ENCODE results near the gene UNC5C. TPM values are rescaled to one million over a fixed set of nuclear protein-coding genes. Genes with fewer than 3 reads are reported as not detected.

The UNC5C gene
- total and polyA plus RNA-seq, 8 donors: 0.15 to 0.84 (median 0.34) TPM

GRCh38 chr4:95193391-95194224 is 355.2 kb downstream of the UNC5C start:
- no peak for TF ChIP-seq CTCF (IDR thresholded peaks at IDR 0.05)
- H3K4me3 ChIP-seq: no peak overlapping the region
- H3K4me1 ChIP-seq: no peaks in the 10 kb centered on the region
- no peaks in the 10 kb centered on the region for H3K9me3 ChIP-seq
- no peaks in the 10 kb centered on the region for H3K36me3 ChIP-seq
- ATAC-seq (no peak), DNase-seq (no peak), FAIRE-seq (no peak)
- intact Hi-C loops (cut with DNase I): no loop called here
- H3K27ac ChIP-seq: no peak overlapping the region
- peaks cover 0 to 2% (median 0%) of the 10 kb centered on the region in 4 donors for H3K27me3 ChIP-seq
- WGBS, 2 donors: 65 to 73% methylated on average over 22 of the region's 22 CpGs

DNA sequence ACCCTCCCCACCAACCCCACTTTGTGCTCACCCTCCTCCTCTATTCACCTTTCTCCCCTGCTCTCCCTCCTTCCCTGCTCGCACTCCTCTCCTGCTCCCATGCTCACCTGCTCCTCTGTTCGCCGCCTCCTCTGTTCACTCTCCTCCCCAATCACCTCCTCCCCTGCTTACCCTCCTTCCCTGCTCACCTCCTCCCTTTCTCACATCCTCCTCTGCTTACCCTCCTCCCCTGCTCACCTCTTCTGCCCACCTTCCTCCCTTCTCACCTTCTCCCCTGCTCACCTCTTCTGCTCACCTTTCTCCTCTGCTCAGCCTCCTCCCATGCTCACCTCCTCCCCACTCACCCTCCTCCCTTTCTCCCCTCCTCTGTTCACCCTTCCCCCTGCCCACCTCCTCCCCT is 357.2 kb downstream of the UNC5C start:
- no peak for TF ChIP-seq CTCF (IDR thresholded peaks at IDR 0.05)
- Histone ChIP-seq H3K9me3 (no peaks in the 10 kb centered on the region), H3K27me3 (peaks cover 0 to 2% (median 0%) of the 10 kb centered on the region in 4 donors), H3K36me3 (no peaks in the 10 kb centered on the region), H3K4me1 (no peaks in the 10 kb centered on the region), H3K4me3 (no peak overlapping the region), H3K27ac (no peak overlapping the region)
- FAIRE-seq (no peak), ATAC-seq (no peak), DNase-seq (no peak)
- intact Hi-C loops (cut with DNase I): no loop called here
- WGBS, 2 donors: 91 to 95% methylated on average over 3 of the region's 3 CpGs

GRCh38 chr4:95190751-95191436 is 357.9 kb downstream of the UNC5C start:
- no peak overlapping the region for H3K27ac ChIP-seq
- H3K4me3 ChIP-seq: no peak overlapping the region
- no peak for DNase-seq
- FAIRE-seq: no peak
- H3K4me1 ChIP-seq: no peaks in the 10 kb centered on the region
- no peaks in the 10 kb centered on the region for H3K9me3 ChIP-seq
- no peak for TF ChIP-seq CTCF (IDR thresholded peaks at IDR 0.05)
- WGBS, 2 donors: 52 to 57% methylated on average over 9 of the region's 9 CpGs
- H3K36me3 ChIP-seq: no peaks in the 10 kb centered on the region
- ATAC-seq: no peak
- no peaks in the 10 kb centered on the region for H3K27me3 ChIP-seq
- intact Hi-C loops (cut with DNase I): no loop called here

DNA sequence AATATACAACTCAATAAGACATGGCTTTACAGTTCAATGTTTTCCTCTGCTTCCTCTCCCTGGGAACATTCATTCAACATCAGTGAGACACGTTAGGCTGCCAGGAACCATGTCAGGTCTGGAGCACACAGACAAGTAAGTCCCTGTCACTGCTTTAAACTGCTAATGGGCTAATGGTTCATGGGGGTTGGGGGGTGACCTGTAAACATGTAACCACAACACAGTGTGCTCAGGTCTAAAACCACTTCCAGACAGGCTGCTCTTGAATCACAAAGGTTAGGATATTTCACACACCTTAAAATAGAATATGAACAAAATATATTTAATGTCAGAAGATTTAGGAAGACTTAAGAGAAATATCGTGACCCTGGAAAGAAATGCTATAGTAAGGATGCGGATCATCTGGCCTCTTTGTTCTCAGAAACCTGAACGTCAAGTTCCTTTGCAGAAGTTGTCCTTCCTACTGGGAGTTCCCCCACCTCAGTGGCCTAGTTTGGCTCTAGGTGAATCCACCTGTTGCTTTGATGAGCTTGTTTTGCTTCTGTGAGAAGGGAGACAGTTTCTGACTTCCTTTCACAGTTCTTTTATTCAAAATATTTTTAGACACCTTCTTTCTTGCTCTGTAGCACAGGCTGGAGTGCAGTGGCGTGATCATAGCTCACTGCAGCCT is 359.9 kb downstream of the UNC5C start:
- DNase-seq (no peak), FAIRE-seq (no peak), ATAC-seq (no peak)
- no peaks in the 10 kb centered on the region for H3K4me1 ChIP-seq
- intact Hi-C loops (cut with DNase I): no loop called here
- whole genome bisulfite sequencing, 2 donors: 69 to 72% methylated on average over 5 of the region's 5 CpGs
- no peak for TF ChIP-seq CTCF (IDR thresholded peaks at IDR 0.05)
- H3K4me3 ChIP-seq: no peak overlapping the region
- H3K36me3 ChIP-seq: no peaks in the 10 kb centered on the region
- H3K27me3 ChIP-seq: no peaks in the 10 kb centered on the region
- no peak overlapping the region for H3K27ac ChIP-seq
- H3K9me3 ChIP-seq: no peaks in the 10 kb centered on the region

All from pancreas (tissue), 10 donors.